ENCODE results near the gene INPP5A.
A peak's percentile ranks its signal among the peaks of the same experiment; 100 is the strongest.
"Not testable (repeated sequence)": the region's sequence is repeated elsewhere in the genome, so short reads cannot be mapped to it uniquely, and the experiment has no call there.

DNA sequence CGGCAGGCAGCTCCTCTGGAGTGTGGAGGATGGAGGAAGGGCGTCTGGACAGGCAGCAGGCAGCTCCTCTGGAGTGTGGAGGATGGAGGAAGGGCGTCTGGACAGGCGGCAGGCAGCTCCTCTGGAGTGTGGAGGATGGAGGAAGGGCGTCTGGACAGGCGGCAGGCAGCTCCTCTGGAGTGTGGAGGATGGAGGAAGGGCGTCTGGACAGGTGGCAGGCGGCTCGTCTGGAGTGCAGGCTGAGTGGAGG, 167.2 kb downstream of the INPP5A start:
- TF ChIP-seq EP300 (IDR thresholded peaks at IDR 0.05; ENCODE audit: borderline replicate concordance), result peak; percentile 84
- TF ChIP-seq, protein P1, sequence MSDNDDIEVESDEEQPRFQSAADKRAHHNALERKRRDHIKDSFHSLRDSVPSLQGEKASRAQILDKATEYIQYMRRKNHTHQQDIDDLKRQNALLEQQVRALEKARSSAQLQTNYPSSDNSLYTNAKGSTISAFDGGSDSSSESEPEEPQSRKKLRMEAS (IDR thresholded peaks at IDR 0.05), result not testable (repeated sequence)
- not testable (repeated sequence) for TF ChIP-seq CREB1 (IDR thresholded peaks at IDR 0.05; ENCODE audit: low read depth); RAD21 (IDR thresholded peaks at IDR 0.05; ENCODE audit: low read depth); TAF1 (IDR thresholded peaks at IDR 0.05; ENCODE audit: low read depth); NFIC (IDR thresholded peaks at IDR 0.05); ZBTB7A (IDR thresholded peaks at IDR 0.05; ENCODE audit: low read depth); CEBPB (IDR thresholded peaks at IDR 0.05)
